HFFc6 (cell line): ENCODE measurements around the gene WDR1. TPM values are rescaled to one million over a fixed set of nuclear protein-coding genes. Genes with fewer than 3 reads are reported as not detected.

ENCODE experiments used
- DNase-seq: peaks from one replicate; pipeline ENCODE4 v3.0.0-alpha.2; 2018
- H3K27ac Mint-ChIP-seq: 2 replicates; pipeline ENCODE4 v1.8.0; 2020; ENCODE audit warnings: mild to moderate bottlenecking, mixed read lengths
- H3K27me3 Mint-ChIP-seq: 2 replicates; pipeline ENCODE4 v1.8.0; 2021; ENCODE audit warnings: mild to moderate bottlenecking, moderate library complexity, mixed read lengths; ENCODE audit not compliant: insufficient read depth
- H3K36me3 Mint-ChIP-seq: 2 replicates; pipeline ENCODE4 v1.8.0; 2021; ENCODE audit warnings: low read depth, mixed read lengths
- H3K4me1 Mint-ChIP-seq: 2 replicates; pipeline ENCODE4 v1.8.0; 2020; ENCODE audit warnings: low read depth, mixed read lengths
- H3K4me3 Mint-ChIP-seq: 2 replicates; pipeline ENCODE4 v1.8.0; 2020; ENCODE audit warnings: mild to moderate bottlenecking, moderate library complexity, mixed read lengths
- H3K9me3 Mint-ChIP-seq: 2 replicates; pipeline ENCODE4 v1.8.0; 2020; ENCODE audit warnings: mild to moderate bottlenecking, mixed read lengths
- CTCF ChIP-seq: fragments of 200-600 bp; sonication (generic); IDR thresholded peaks from 2 replicates; pipeline ENCODE4 v1.5.0; 2021; ENCODE audit warnings: antibody characterized with exemption, mild to moderate bottlenecking
- total RNA-seq, 6 experiments: library from RNA; stranded (reverse); fragmentation: NEBNext Ultra II Directional; extraction: Animal tissue kit (Norgen Biotek cat#: 25700); gene quantifications; 2 replicates in 1 of 6; 3 replicates in 5 of 6; pipeline ENCODE4 v1.2.3, GENCODE V29; 2021

The WDR1 gene
- total RNA-seq, 6 experiments from 2014 or later: 720 to 838 (median 782) TPM

- no peak overlapping the region for H3K27ac Mint-ChIP-seq
- TF ChIP-seq CTCF: no peak
- DNase-seq: no peak
These were observed 44.5 kb upstream of the WDR1 start for GRCh38 chr4:10161146-10161545.

GRCh38 chr4:10160281-10160856 lies 43.8 kb upstream of the WDR1 start:
- peaks cover 23% of the 10 kb centered on the region for H3K27me3 Mint-ChIP-seq
- H3K9me3 Mint-ChIP-seq: no peaks in the 10 kb centered on the region
- DNase-seq: peak; percentile 41
- no peak overlapping the region for H3K4me3 Mint-ChIP-seq
- H3K36me3 Mint-ChIP-seq: no peaks in the 10 kb centered on the region
- H3K4me1 Mint-ChIP-seq: peaks cover 17% of the 10 kb centered on the region
- H3K27ac Mint-ChIP-seq: no peak overlapping the region
- TF ChIP-seq CTCF: peak; percentile 70

More at GRCh38 chr4:10161146-10161545, 44.5 kb upstream of the WDR1 start:
- Mint-ChIP-seq H3K36me3 (no peaks in the 10 kb centered on the region), H3K4me1 (peaks cover 23% of the 10 kb centered on the region), H3K27me3 (peaks cover 17% of the 10 kb centered on the region), H3K4me3 (no peak overlapping the region), H3K9me3 (no peaks in the 10 kb centered on the region)

- H3K27me3 Mint-ChIP-seq: peaks cover 30% of the 10 kb centered on the region
- no peaks in the 10 kb centered on the region for H3K36me3 Mint-ChIP-seq
- H3K4me3 Mint-ChIP-seq: no peak overlapping the region
These were observed 43.1 kb upstream of the WDR1 start for GRCh38 chr4:10159671-10160070.

GRCh38 chr4:10158333-10158942 lies 41.8 kb upstream of the WDR1 start:
- DNase-seq: no peak
- peaks cover 32% of the 10 kb centered on the region for H3K27me3 Mint-ChIP-seq
- H3K4me1 Mint-ChIP-seq: peaks cover 10% of the 10 kb centered on the region
- H3K36me3 Mint-ChIP-seq: no peaks in the 10 kb centered on the region
- no peak overlapping the region for H3K27ac Mint-ChIP-seq
- no peak for TF ChIP-seq CTCF
- H3K4me3 Mint-ChIP-seq: no peak overlapping the region
- no peaks in the 10 kb centered on the region for H3K9me3 Mint-ChIP-seq

More at GRCh38 chr4:10159671-10160070, 43.1 kb upstream of the WDR1 start:
- no peak for DNase-seq
- no peaks in the 10 kb centered on the region for H3K9me3 Mint-ChIP-seq
- peaks cover 10% of the 10 kb centered on the region for H3K4me1 Mint-ChIP-seq
- no peak overlapping the region for H3K27ac Mint-ChIP-seq
- TF ChIP-seq CTCF: no peak

GRCh38 chr4:10157478-10158332 lies 41.1 kb upstream of the WDR1 start:
- peak; percentile 71 for DNase-seq
- Mint-ChIP-seq H3K4me3 (peak overlapping the region; percentile 56; the same call in 1 of the 2 replicates), H3K27ac (no peak overlapping the region), H3K9me3 (no peaks in the 10 kb centered on the region), H3K4me1 (peaks cover 10% of the 10 kb centered on the region), H3K27me3 (peaks cover 36% of the 10 kb centered on the region), H3K36me3 (no peaks in the 10 kb centered on the region)
- peak; percentile 91 for TF ChIP-seq CTCF
